NK-92 treated with Interleukin-12 subunit alpha and Interleukin-12 subunit beta, amount 100 ng/mL, for 24 hours (cell line): ENCODE results near the gene CYP2B6.
"Not testable (repeated sequence)": the region's sequence is repeated elsewhere in the genome, so short reads cannot be mapped to it uniquely, and the experiment has no call there.

Source experiments
- DNase-seq: peaks from one replicate; lab custom pipeline; 2025; lab: John Stamatoyannopoulos, UW

CYP2B6 gene

GRCh38 chr19:41031916-41032315 is 40.8 kb downstream of the CYP2B6 start:
- no peak for DNase-seq

DNA sequence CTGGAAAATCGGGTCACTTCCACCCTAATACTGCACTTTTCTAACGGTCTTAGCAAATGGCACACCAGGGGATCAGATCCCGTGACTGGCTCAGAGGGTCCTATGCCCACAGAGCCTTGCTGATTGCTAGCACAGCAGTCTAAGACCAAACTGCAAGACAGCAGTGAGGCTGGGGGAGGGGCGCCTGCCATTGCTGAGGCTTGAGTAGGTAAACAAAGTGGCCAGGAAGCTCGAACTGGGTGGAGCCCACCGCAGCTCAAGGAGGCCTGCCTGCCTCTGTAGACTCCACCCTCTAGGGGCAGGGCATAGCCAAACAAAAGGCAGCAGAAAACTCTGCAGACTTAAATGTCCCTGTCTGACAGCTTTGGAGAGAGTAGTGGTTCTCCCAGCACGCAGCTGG is 42.2 kb downstream of the CYP2B6 start:
- not testable (repeated sequence) for DNase-seq

GRCh38 chr19:41039806-41040205 is 48.7 kb downstream of the CYP2B6 start:
- no peak for DNase-seq

GRCh38 chr19:41045095-41045494 is 54.0 kb downstream of the CYP2B6 start:
- not testable (repeated sequence) for DNase-seq

DNA sequence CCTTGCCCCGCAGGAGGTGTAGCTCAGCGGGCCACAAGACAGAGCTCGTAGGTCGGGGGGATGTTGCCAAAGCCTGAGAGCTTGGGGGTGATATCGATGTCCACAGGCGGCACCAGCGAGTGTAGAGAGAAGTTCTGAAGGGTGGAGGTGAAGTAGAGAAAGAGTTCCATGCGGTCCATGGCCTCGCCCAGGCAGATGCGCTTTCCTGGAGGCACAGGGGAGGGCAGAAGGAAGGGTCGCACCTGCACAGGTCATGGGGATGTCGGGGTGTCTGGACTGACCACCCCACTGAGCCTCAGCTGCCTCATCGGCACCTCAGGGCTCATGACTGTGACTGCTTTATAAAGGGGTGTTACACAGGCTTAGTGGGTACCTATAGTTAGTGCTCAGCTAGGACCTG is 59.3 kb downstream of the CYP2B6 start:
- no peak for DNase-seq

GRCh38 chr19:41052162-41052561 is 61.1 kb downstream of the CYP2B6 start:
- not testable (repeated sequence) for DNase-seq

- DNase-seq: not testable (repeated sequence)
Observed at GRCh38 chr19:41053331-41053730, 62.2 kb downstream of the CYP2B6 start.

GRCh38 chr19:41064974-41065569 is 74.0 kb downstream of the CYP2B6 start:
- no peak for DNase-seq
